Measurements from ENCODE around the gene AQP9. TPM values are rescaled to one million over a fixed set of nuclear protein-coding genes. Genes with fewer than 3 reads are reported as not detected.

AQP9 gene
- total RNA-seq, 4 donors from 2014 or later: 0.26 to 9.6 (median 0.98) TPM; not detected in 1

DNA sequence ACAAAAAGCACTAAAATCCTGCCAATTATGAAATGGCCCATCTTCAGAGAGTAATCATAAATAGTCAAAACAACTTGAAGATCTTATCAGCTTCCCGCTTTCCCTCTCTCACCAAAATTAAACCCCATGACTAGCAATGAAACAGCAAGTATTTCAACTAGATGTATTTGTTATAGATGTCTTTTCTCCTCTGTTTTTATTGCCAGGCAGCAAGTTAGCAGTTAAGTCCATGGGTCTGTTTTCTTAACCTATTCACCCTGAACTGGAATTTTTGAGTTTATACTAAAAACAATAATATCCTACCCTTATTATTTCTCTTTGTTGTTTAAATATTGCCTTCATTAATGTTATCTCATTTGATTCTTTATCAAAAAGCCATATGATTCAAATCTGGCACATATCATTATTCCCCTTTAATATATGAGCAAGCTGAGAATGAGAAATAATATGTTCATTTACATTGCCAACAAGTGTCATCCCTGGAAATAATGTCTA, 23.3 kb downstream of the AQP9 start:
- Histone ChIP-seq H3K4me1 (no peaks in the 10 kb centered on the region), H3K27me3 (peaks cover 0 to 7% (median 0%) of the 10 kb centered on the region in 4 donors), H3K27ac (replicated peaks in 1 of 4) (no peak overlapping the region), H3K36me3 (no peaks in the 10 kb centered on the region), H3K9me3 (no peaks in the 10 kb centered on the region), H3K4me3 (no peak overlapping the region)
- intact Hi-C loops (cut with DNase I): no loop called here
- 94% methylated on average over 1 of the region's 1 CpG for WGBS
- DNase-seq (ENCODE audit: extremely low spot score): no peak
- no peak for TF ChIP-seq POLR2AphosphoS5 (IDR thresholded peaks at IDR 0.05)
- TF ChIP-seq, protein P1, sequence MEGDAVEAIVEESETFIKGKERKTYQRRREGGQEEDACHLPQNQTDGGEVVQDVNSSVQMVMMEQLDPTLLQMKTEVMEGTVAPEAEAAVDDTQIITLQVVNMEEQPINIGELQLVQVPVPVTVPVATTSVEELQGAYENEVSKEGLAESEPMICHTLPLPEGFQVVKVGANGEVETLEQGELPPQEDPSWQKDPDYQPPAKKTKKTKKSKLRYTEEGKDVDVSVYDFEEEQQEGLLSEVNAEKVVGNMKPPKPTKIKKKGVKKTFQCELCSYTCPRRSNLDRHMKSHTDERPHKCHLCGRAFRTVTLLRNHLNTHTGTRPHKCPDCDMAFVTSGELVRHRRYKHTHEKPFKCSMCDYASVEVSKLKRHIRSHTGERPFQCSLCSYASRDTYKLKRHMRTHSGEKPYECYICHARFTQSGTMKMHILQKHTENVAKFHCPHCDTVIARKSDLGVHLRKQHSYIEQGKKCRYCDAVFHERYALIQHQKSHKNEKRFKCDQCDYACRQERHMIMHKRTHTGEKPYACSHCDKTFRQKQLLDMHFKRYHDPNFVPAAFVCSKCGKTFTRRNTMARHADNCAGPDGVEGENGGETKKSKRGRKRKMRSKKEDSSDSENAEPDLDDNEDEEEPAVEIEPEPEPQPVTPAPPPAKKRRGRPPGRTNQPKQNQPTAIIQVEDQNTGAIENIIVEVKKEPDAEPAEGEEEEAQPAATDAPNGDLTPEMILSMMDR (IDR thresholded peaks at IDR 0.05): no peak
- no peak for TF ChIP-seq POLR2A (IDR thresholded peaks at IDR 0.05; ENCODE audit: low read depth)
- TF ChIP-seq EP300 (IDR thresholded peaks at IDR 0.05): no peak

DNA sequence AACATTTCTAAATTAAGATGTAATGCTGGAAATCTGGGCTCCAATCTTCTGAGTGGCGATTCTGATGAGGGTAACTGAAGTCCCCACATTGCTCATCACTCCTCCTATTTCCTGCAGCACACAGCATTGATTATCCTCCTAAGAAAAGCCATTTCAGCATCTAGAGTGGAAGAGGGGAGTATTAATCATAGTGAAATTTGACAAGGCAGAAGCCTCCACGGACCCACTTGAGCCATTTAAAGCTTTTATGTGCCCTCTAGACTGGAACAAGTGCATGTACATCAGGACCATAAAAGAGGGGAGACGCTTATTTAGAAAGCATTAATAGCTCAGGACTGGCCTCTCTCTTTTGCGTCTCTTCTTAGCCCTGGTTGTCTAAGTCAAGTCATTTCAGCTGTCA, 25.8 kb downstream of the AQP9 start:
- Histone ChIP-seq H3K4me1 (no peaks in the 10 kb centered on the region), H3K27me3 (peaks cover 0 to 12% (median 0%) of the 10 kb centered on the region in 4 donors), H3K4me3 (no peak overlapping the region), H3K9me3 (no peaks in the 10 kb centered on the region), H3K27ac (replicated peaks in 1 of 4) (no peak overlapping the region), H3K36me3 (no peaks in the 10 kb centered on the region)
- 81% methylated on average over 4 of the region's 4 CpGs for WGBS
- intact Hi-C loops (cut with DNase I): no loop called here
- no peak for DNase-seq (ENCODE audit: extremely low spot score)
- TF ChIP-seq, protein P1 (IDR thresholded peaks at IDR 0.05): no peak
- TF ChIP-seq POLR2A (IDR thresholded peaks at IDR 0.05; ENCODE audit: low read depth) (no peak), EP300 (IDR thresholded peaks at IDR 0.05) (no peak), POLR2AphosphoS5 (IDR thresholded peaks at IDR 0.05) (no peak)

DNA sequence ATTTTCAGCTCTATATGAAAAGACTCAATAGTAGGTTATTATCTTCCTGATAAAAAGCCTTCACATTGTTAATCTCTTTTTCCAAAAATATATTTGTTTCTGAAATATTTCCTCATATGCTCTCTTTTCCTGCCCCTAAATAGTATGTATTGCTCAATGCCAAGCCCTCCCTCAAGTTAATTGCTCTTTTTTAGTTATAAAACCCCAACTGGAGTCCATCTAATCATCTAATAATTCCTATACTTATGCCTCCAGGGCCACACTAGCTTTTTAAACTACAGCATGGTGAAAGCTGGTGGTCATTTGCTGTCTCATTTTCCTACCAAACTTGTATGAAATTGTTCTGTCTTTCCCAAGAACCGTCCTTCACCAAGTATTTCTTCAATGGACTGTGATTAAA, 26.7 kb downstream of the AQP9 start:
- Histone ChIP-seq H3K9me3 (no peaks in the 10 kb centered on the region), H3K27ac (replicated peaks in 1 of 4) (no peak overlapping the region), H3K4me3 (no peak overlapping the region), H3K4me1 (no peaks in the 10 kb centered on the region), H3K27me3 (peaks cover 0 to 12% (median 0%) of the 10 kb centered on the region in 4 donors), H3K36me3 (no peaks in the 10 kb centered on the region)
- TF ChIP-seq EP300 (IDR thresholded peaks at IDR 0.05) (no peak), POLR2AphosphoS5 (IDR thresholded peaks at IDR 0.05) (no peak), POLR2A (IDR thresholded peaks at IDR 0.05; ENCODE audit: low read depth) (no peak)
- TF ChIP-seq, protein P1 (IDR thresholded peaks at IDR 0.05): no peak
- 88% methylated on average over 1 of the region's 1 CpG for WGBS
- intact Hi-C loops (cut with DNase I): no loop called here
- no peak for DNase-seq (ENCODE audit: extremely low spot score)

DNA sequence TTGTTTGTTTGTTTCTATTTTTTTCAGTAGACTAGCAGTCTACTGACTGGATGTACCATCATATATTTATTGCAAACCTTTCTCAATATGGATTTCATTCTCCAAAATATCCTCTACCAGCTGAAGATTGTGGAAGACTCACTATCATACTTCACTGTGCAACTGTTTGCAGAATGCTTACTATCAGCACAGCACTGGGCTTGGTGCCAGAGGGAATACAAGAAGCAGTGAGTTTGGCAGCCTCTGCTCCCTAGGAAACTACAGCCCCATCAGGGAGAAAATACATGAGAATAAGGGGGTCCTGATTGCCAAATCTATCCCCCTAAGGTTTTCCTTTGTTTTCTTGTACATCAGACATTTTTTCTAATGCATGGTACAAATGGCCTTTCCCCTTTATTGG, 27.5 kb downstream of the AQP9 start:
- H3K27ac ChIP-seq (replicated peaks in 1 of 4): no peak overlapping the region
- no peak for TF ChIP-seq EP300 (IDR thresholded peaks at IDR 0.05)
- no peak for TF ChIP-seq POLR2A (IDR thresholded peaks at IDR 0.05; ENCODE audit: low read depth)
- no peak for TF ChIP-seq POLR2AphosphoS5 (IDR thresholded peaks at IDR 0.05)
- TF ChIP-seq, protein P1 (IDR thresholded peaks at IDR 0.05): no peak
- H3K4me3 ChIP-seq: no peak overlapping the region
- intact Hi-C loops (cut with DNase I): no loop called here
- DNase-seq (ENCODE audit: extremely low spot score): no peak
- no peaks in the 10 kb centered on the region for H3K9me3 ChIP-seq
- no peaks in the 10 kb centered on the region for H3K4me1 ChIP-seq
- no peaks in the 10 kb centered on the region for H3K36me3 ChIP-seq
- peaks cover 0 to 13% (median 0%) of the 10 kb centered on the region in 4 donors for H3K27me3 ChIP-seq

DNA sequence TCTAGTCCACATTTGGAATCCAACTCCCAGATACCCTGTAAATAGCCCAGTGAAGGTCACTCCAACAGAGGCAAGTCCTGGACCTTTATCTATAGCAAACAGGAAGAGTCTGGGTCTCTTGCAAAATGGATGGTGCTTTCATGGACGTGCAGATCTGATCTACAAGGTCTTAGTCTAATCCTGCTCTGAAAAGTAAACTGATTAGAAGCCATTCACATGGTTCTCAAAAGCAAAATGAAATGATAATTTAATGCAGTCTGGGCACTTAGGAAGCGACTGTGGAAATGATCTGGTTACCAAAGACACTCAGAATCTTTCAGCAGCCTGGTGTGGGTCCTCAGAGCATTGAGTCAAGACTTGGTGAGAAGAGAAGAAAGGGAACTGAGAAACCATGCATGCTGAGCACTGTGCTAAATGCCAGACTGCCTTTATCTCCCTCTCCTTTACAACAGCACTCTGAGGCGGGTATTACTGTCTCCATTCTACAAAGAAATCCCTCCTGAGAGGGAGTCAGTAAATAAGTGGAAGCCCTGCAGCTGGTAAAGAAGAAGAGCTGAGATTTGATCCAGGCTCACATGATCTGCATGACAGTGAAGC, 29.0 kb downstream of the AQP9 start:
- intact Hi-C loops (cut with DNase I): no loop called here
- H3K4me3 ChIP-seq: no peak overlapping the region
- H3K36me3 ChIP-seq: no peaks in the 10 kb centered on the region
- WGBS: 73% methylated on average over 3 of the region's 3 CpGs
- peaks cover 0 to 16% (median 0%) of the 10 kb centered on the region in 4 donors for H3K27me3 ChIP-seq
- no peak overlapping the region for H3K27ac ChIP-seq (replicated peaks in 1 of 4)
- TF ChIP-seq POLR2AphosphoS5 (IDR thresholded peaks at IDR 0.05) (no peak), POLR2A (IDR thresholded peaks at IDR 0.05; ENCODE audit: low read depth) (no peak), EP300 (IDR thresholded peaks at IDR 0.05) (no peak)
- TF ChIP-seq, protein P1 (IDR thresholded peaks at IDR 0.05): no peak
- no peaks in the 10 kb centered on the region for H3K4me1 ChIP-seq
- no peak for DNase-seq (ENCODE audit: extremely low spot score)
- no peaks in the 10 kb centered on the region for H3K9me3 ChIP-seq

Measured in esophagus muscularis mucosa (tissue), 4 donors.